ENCODE data around the gene BORCS6. TPM values are rescaled to one million over a fixed set of nuclear protein-coding genes. Genes with fewer than 3 reads are reported as not detected.

Gene BORCS6
- total RNA-seq: 7.8 TPM
- long read RNA-seq, transcript BORCS6-201 (1 exons, 2,575 nt): major isoform, 30 of 30 reads
- long read RNA-seq, partial matches to known transcripts: 0 of 30 reads
- long read RNA-seq, other reads (novel, unspliced or antisense): 0 of 30 reads

DNA sequence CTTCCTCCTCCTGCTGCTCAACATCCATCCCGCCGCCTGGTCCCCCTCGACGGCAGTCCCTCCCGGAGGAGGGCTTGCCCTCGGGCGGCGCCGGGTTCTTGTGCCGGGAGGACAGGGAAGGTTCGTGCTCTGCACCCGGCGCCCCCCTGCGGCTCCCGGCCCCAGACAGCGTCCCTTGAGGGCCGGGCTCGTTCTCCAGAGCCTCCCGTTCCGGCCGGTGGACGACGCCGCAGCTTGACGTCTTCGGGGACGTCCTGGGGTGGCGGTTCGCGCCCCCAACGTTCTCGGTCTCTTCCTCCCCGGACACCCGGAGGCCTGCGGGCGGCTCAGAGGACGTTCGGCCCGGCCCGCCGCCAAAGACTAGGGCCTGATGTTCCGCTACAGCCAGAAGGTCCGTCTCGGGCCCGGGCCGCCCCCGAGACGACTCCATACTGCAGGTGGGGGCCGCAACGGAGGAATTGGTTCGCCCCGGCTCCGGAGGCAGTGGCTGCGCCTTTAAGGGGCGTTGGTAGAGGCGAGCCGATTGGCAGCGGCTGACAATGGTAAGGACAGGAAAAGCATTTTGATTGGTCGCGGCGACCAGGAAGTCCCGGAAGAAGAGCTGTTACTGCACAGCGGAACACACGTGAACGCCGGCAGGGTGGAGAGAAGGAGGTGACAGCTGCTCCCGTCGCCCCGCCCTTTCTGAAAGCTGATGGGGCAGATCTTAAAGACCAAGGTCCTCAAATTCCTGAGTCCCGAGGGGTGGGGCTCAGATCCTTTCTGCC is at the start of gene BORCS6:
Gene BORCS6 (minus strand): TSS at position 470 of the 767 bp plus-strand sequence. CDS start 40 bp downstream, at position 430.
- ATAC-seq (peak; percentile 84), DNase-seq (peak; percentile 97)
- peak; percentile 19 for TF ChIP-seq CTCF (IDR thresholded peaks at IDR 0.05)
- Histone ChIP-seq H3K9me3 (no peaks in the 10 kb centered on the region), H3K4me1 (peaks cover 39% of the 10 kb centered on the region), H3K4me3 (peak within 1 kb of the TSS; percentile 75), H3K36me3 (no peaks in the 10 kb centered on the region), H3K27ac (peak within 1 kb of the TSS; percentile 94), H3K27me3 (no peaks in the 10 kb centered on the region)
- intact Hi-C loops (cut with DNase I): loop anchor here (5.0 kb wide), 1 partner anchor 68 kb away; the partner anchor contains the start of gene HES7

- Histone ChIP-seq H3K4me3 (no peak overlapping the region), H3K27ac (no peak overlapping the region), H3K36me3 (peaks cover 94% of the 10 kb centered on the region), H3K4me1 (no peaks in the 10 kb centered on the region), H3K27me3 (no peaks in the 10 kb centered on the region), H3K9me3 (no peaks in the 10 kb centered on the region)
- DNase-seq (no peak), ATAC-seq (no peak)
- TF ChIP-seq CTCF (IDR thresholded peaks at IDR 0.05): no peak
- intact Hi-C loops (cut with DNase I): no loop called here
Measured at GRCh38 chr17:8237886-8238285, 47.9 kb upstream of the BORCS6 start.

DNA sequence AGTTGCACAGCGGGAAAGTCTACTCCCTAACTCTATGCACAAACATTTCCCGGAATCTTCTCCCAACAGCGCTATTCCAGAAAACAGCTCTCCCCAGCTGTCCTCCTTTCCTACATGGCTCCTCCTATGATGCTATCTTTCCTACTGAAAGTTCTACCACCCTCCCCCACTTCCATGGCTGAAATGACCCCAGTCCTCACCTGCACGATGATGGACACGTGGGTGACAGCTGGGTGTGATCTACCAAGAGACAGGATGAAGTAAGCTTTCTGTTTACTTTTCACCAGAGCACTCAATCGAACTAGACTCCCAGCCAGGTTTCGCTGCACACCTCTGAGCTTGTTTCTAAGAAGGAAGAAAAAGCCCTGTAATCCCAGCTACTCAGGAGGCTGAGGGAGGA is 47.2 kb upstream of the BORCS6 start:
- intact Hi-C loops (cut with DNase I): no loop called here

DNA sequence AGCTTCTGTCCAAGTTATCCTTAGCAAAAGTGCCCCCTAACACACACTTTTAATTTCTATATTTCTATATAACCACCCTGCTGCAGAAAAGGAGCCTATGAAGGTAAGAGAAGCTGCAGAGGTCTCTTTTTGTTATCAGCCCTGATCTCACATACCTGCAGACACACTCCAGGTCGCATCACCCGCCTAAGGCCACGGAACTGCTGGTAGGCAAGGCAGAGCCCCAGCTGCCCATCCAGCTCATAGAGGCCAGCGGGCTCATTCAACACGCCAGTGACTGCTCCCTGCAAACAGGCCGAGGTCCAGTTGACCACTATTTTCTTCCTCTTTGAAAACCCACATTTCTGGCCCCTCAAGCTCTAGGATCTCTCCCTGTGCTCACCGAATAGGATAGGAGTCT is 45.7 kb upstream of the BORCS6 start:
- Histone ChIP-seq H3K4me3 (no peak overlapping the region), H3K4me1 (no peaks in the 10 kb centered on the region), H3K36me3 (peaks cover 100% of the 10 kb centered on the region), H3K9me3 (no peaks in the 10 kb centered on the region), H3K27ac (no peak overlapping the region), H3K27me3 (no peaks in the 10 kb centered on the region)
- ATAC-seq (no peak), DNase-seq (no peak)
- intact Hi-C loops (cut with DNase I): no loop called here
- no peak for TF ChIP-seq CTCF (IDR thresholded peaks at IDR 0.05)

More for the DNA sequence above, 47.2 kb upstream of the BORCS6 start:
- H3K9me3 ChIP-seq: no peaks in the 10 kb centered on the region
- DNase-seq: no peak
- no peaks in the 10 kb centered on the region for H3K27me3 ChIP-seq
- no peaks in the 10 kb centered on the region for H3K4me1 ChIP-seq
- no peak for ATAC-seq
- peaks cover 100% of the 10 kb centered on the region for H3K36me3 ChIP-seq
- no peak overlapping the region for H3K27ac ChIP-seq
- no peak overlapping the region for H3K4me3 ChIP-seq
- TF ChIP-seq CTCF (IDR thresholded peaks at IDR 0.05): no peak

GRCh38 chr17:8234361-8235270 is 44.6 kb upstream of the BORCS6 start:
- Histone ChIP-seq H3K27ac (no peak overlapping the region), H3K9me3 (no peaks in the 10 kb centered on the region), H3K36me3 (peaks cover 100% of the 10 kb centered on the region), H3K4me3 (no peak overlapping the region), H3K4me1 (no peaks in the 10 kb centered on the region), H3K27me3 (no peaks in the 10 kb centered on the region)
- no peak for ATAC-seq
- no peak for DNase-seq
- TF ChIP-seq CTCF (IDR thresholded peaks at IDR 0.05): no peak
- intact Hi-C loops (cut with DNase I): no loop called here
